WTC11 (cell line): ENCODE data around the gene CDK17.

ENCODE experiments used
- ATF1 ChIP-seq: sonication (generic); formaldehyde crosslinking; IDR thresholded peaks from 2 replicates; pipeline ENCODE4 v1.8.1; 2023; ENCODE audit warnings: mild to moderate bottlenecking, moderate library complexity, missing genetic modification reagents
- CTCF ChIP-seq: fragments of 200-600 bp; IDR thresholded peaks from 2 replicates; pipeline ENCODE4 v1.8.0; 2022; ENCODE audit warnings: antibody characterized with exemption
- JUN ChIP-seq: sonication (generic); formaldehyde crosslinking; IDR thresholded peaks from 2 replicates; pipeline ENCODE4 v1.8.0; 2023; ENCODE audit warnings: mild to moderate bottlenecking, missing genetic modification reagents

GRCh38 chr12:96237035-96237434 is 163.2 kb downstream of the CDK17 start:
- no peak for TF ChIP-seq CTCF
- no peak for TF ChIP-seq JUN (CRISPR knock-in tag)
- no peak for TF ChIP-seq ATF1
